ENCODE data around the gene DCP1A.

- TF ChIP-seq JUND (CRISPR knock-in tag; IDR thresholded peaks at IDR 0.05) (no peak), ETS1 (CRISPR knock-in tag; IDR thresholded peaks at IDR 0.05) (no peak), CTCF (CRISPR knock-in tag; IDR thresholded peaks at IDR 0.05) (no peak), NFYB (CRISPR knock-in tag; IDR thresholded peaks at IDR 0.05) (no peak)
These were observed 18.6 kb downstream of the DCP1A start for GRCh38 chr3:53328746-53329145.
